Endometrium (tissue), 2 donors: ENCODE data around the gene PANX2.

Source experiments
- FAIRE-seq: peaks from 2 replicates; lab custom pipeline; 2012; peaks lifted over from hg19 to GRCh38; lab: Jason Lieb, UNC
- donor health status: control.
- donor health status: control.

PANX2 gene

DNA sequence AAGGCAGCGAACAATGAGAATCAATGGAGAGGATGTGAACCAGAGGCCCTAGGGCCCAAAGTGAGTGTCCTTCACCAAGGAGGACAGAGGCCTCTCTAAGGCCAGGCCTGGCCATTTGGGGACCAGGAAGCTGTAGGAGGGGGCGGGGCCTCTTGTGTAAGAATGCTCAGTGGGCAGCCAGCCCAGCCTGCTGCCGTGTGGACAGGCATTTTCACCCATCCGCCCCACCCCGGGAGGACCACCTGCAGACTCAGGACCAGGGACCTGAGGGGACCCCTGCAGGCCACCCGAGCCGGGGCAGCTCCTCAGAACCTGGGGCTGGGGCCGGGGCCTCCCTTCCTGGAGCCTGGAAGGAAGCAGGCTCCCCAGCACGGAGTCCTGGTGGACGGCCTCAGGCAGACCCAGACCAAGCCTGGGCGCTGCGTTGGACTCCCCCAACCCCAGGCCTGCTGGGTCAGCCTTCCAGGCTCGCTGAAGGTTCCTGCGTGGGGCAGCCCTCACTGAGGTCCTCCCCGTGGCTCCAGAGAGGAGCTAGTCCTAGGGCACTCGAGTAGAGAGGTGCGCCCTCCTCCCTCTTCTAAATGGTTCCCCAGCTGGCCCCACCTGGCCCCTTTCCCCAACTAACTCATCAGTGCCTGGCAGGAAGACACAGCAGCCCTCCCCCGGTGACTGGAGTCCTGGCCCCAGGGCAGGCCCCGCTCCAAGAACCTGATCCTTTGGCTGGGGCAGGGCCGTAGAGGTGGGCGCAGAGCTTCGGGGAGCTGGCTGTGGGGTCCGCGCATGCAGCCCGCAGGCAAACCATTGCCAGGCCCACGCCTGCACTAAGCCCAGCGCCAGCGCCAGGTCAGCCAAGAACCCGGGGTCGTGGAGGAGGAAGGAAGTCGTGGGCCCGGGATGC, 13.7 kb downstream of the PANX2 start:
- no peak for FAIRE-seq

DNA sequence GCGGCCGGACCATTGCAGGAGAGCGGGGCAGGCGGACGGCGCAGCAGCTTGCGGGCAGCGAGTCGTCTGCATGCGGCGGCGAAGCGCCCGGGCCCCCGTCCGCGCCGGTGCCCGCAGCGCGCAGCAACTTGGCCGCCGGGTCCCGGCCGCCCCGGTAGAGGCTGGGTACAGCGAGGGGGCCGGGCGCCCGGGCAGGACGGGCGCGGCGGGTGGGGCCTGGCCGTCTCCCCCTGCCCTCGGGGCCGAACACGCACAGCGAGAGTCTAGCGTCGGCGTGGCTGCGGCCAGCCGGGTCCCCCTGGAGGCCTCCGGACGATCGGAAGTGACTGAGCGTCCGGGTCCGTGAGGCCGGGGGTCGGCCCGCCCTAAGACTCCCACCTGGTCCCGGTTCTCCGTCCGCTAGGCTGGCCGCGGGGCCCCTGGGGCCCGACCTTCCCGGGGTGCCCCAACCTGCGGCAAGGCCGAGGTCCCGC, 14.4 kb downstream of the PANX2 start:
- FAIRE-seq: no peak

DNA sequence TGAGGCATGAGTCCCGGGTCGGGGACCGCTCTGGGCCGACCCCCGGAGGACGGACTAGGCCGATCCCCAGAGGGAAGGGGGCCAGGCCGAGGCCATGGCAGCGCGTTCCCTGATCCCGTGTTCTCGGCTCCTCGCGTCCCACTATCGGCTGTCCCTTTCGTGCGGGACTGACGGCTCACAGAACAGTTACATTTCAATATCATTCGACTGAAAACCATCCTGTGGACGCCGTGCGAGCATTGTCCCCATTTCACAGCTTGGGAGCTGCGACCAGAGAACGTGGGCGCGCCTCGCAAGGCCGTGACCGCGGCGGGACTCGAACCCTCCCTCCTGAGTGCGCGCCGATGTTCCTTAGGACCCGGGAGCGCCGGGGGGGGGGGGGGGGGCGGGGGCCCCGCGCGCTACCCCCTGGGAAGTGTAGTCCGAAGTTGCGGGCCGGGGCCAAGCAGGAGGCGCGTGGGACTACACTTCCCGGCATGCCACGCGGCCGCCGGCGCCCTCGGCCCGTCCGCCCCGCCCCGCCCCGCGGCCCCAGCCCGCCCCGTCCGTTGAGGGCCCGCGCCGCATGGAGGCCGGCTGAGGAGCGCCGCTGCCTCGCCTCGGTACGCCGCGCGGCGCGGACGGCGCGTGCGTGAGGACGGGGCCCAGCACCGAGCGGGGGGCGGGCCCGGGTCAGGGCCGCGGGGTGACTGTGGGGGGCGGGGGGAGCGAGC, 15.0 kb downstream of the PANX2 start, which contains the start of gene TRABD:
Gene TRABD, plus strand, starts transcription at position 539 of the 713 bp plus-strand sequence. CDS start 7,148 bp downstream, outside the sequence.
- FAIRE-seq: no peak

- FAIRE-seq: no peak
Observed at GRCh38 chr22:50186181-50186714, 15.7 kb downstream of the PANX2 start.

DNA sequence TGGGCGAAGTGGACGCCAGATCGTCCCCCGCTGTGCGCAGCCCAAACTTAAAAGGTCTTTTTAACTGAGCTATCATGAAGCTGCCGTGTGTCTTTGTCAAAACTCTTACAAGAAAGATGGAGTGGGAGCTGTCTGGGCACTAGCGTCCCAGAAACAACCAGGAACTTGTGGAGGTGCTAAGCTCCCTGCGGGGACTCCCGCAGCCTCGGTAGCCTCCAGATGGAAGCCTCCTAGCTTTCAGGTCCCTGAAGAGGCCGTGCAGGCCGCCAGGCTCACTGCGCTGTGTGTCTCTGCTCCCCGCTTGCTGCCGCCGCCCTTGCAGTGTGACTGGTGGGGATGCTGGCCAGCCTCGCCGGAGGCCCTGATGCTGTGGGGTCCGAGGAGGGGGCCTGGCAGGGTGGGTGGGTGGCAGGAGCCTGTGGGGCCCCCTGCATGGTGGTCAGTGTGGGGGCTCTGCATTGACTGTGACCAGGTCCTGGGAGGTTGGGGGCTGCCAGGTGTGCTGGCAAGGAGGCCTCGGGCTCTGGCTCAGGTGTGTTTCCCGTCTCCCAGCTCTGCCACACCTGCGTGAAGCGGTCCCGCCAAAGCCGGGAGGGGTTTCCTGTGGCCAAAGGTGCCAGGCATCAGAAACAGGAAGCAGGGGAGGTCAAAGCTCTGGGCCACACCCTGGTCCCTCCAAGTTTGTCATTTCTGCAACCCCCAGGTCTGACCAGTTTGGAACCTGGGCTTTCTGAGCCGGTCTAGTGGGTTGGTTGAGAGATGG, 16.4 kb downstream of the PANX2 start:
- FAIRE-seq: no peak

- FAIRE-seq: no peak
Observed at GRCh38 chr22:50188356-50188755, 17.8 kb downstream of the PANX2 start.

- FAIRE-seq: no peak
Observed at GRCh38 chr22:50189184-50189848, 18.8 kb downstream of the PANX2 start.

DNA sequence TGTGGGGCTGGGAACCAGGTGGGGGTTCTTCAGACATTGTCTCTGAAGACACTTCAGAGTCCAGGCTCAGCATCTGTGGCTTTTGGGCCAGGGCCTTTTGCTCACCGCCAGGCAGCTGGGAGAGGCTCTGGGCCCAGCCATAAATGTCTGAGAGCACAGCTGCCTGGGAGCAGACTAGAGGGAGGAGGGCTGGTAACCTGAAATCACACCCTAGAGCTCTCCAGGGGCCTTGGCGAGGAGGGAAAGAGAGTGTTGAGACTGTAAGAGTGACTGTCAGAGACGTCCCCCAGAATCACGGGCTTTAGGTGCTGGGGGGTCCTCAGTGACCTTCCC, 19.3 kb downstream of the PANX2 start:
- no peak for FAIRE-seq

GRCh38 chr22:50190182-50190940, 19.8 kb downstream of the PANX2 start:
- FAIRE-seq: no peak

GRCh38 chr22:50190941-50191741, 20.6 kb downstream of the PANX2 start:
- FAIRE-seq: no peak

GRCh38 chr22:50192436-50193204, 22.1 kb downstream of the PANX2 start:
- FAIRE-seq: no peak

GRCh38 chr22:50193621-50194020, 23.1 kb downstream of the PANX2 start:
- FAIRE-seq: no peak

GRCh38 chr22:50194037-50194805, 23.7 kb downstream of the PANX2 start:
- no peak for FAIRE-seq

GRCh38 chr22:50196256-50196655, 25.7 kb downstream of the PANX2 start:
- FAIRE-seq: no peak

- FAIRE-seq: no peak
Observed at GRCh38 chr22:50197000-50197800, 26.7 kb downstream of the PANX2 start.

DNA sequence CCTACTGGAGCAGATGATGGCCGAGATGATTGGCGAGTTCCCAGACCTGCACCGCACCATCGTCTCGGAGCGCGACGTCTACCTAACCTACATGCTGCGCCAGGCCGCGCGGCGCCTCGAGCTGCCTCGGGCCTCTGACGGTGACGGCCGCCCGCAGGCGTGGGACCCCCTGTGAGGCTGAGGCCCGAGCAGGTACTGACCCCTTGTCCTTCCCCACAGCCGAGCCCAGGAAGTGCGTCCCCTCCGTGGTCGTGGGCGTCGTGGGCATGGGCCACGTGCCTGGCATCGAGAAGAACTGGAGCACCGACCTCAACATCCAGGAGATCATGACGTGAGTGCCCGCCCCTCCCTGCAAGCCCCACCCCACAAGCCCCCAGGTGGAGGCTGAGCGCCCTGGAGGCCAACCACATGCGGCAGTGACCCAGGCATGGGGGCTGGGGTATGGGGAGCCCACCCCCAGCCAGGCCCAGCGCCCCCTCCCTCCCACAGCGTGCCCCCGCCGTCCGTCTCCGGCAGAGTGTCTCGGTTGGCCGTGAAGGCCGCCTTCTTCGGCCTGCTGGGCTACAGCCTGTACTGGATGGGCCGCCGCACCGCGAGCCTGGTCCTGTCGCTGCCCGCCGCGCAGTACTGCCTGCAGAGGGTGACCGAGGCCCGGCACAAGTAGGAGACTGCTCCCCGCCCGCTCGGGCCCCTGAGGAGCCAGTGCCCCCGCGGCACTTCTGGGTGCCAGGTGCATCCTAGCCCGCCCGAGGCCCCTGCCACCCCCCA, 27.5 kb downstream of the PANX2 start:
- no peak for FAIRE-seq

DNA sequence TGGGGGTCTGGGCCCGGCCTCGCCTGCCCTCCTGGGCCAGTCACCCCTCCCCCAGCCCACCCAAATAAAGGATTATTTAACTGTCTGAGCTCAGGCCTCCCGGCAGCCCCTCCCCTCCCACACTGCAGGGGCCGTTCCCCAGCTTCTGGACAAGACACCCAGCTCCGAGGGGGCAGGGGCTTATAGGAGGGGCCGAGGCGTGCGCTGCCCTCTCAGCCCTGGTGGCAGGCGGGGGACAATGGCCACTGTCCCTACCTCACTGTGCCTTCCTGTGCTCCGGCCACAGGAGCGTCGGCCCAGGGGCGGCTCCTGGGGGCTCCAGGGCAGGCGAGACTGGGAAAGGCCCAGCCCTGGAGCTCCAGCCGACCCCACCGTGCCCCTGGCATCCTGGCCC, 28.1 kb downstream of the PANX2 start:
- no peak for FAIRE-seq
